Osteoblast (primary cell): ENCODE data around the gene DYNC1I1. TPM values are rescaled to one million over a fixed set of nuclear protein-coding genes. Genes with fewer than 3 reads are reported as not detected.

ENCODE experiments used
- DNase-seq: peaks from one replicate; pipeline ENCODE4 v3.0.0; 2011; ENCODE audit warnings: low spot score, mixed read lengths; ENCODE audit not compliant: insufficient read length; ENCODE audit errors: missing footprints
- H2AFZ ChIP-seq: 2 replicates; pipeline ENCODE4 v1.6.0; 2011; ENCODE audit warnings: mild to moderate bottlenecking, low read length
- H3K27ac ChIP-seq: 2 replicates; pipeline ENCODE4 v1.5.1; 2011; ENCODE audit warnings: mild to moderate bottlenecking, low read depth, low read length, moderate library complexity
- H3K27me3 ChIP-seq: 2 replicates; pipeline ENCODE4 v1.6.0; 2012; ENCODE audit warnings: mild to moderate bottlenecking, control low read depth, inconsistent platforms, low read length, moderate library complexity; ENCODE audit not compliant: insufficient read depth
- H3K36me3 ChIP-seq: 2 replicates; pipeline ENCODE4 v1.5.1; 2011; ENCODE audit warnings: mild to moderate bottlenecking, low read length, control low read depth, moderate library complexity; ENCODE audit not compliant: insufficient read depth
- H3K4me1 ChIP-seq: 2 replicates; pipeline ENCODE4 v1.5.1; 2011; ENCODE audit warnings: mild to moderate bottlenecking, low read length, control low read depth, moderate library complexity; ENCODE audit not compliant: insufficient read depth
- H3K4me2 ChIP-seq: 2 replicates; pipeline ENCODE4 v1.6.0; 2011; ENCODE audit warnings: mild to moderate bottlenecking, low read length; ENCODE audit not compliant: insufficient read depth
- H3K4me3 ChIP-seq: fragments of 200-600 bp; sonication (generic); 3 replicates; pipeline ENCODE4 v1.5.1; 2012; ENCODE audit warnings: mild to moderate bottlenecking, low read length, inconsistent platforms; ENCODE audit not compliant: insufficient read depth
- H3K79me2 ChIP-seq: 2 replicates; pipeline ENCODE4 v1.6.0; 2012; ENCODE audit warnings: mild to moderate bottlenecking, low read length, control low read depth, inconsistent platforms; ENCODE audit not compliant: insufficient read depth
- H3K9me3 ChIP-seq: 2 replicates; pipeline ENCODE4 v1.5.1; 2011; ENCODE audit warnings: low read depth, low read length, control low read depth
- H4K20me1 ChIP-seq: 2 replicates; pipeline ENCODE4 v1.6.0; 2012; ENCODE audit warnings: mild to moderate bottlenecking, low read length, control low read depth; ENCODE audit not compliant: insufficient read depth
- CTCF ChIP-seq: IDR thresholded peaks from 2 replicates; pipeline ENCODE4 v1.5.1; 2011; ENCODE audit warnings: mild to moderate bottlenecking, low read depth, low read length, moderate library complexity; ENCODE audit errors: extremely low read depth
- total RNA-seq: library from RNA; depleted of rRNA; stranded (reverse); fragments of >200 nt; gene quantifications from 2 replicates; pipeline ENCODE4 v1.2.3, GENCODE V29; 2012

Gene DYNC1I1
- total RNA-seq, 1 donor = 2.2 TPM

DNA sequence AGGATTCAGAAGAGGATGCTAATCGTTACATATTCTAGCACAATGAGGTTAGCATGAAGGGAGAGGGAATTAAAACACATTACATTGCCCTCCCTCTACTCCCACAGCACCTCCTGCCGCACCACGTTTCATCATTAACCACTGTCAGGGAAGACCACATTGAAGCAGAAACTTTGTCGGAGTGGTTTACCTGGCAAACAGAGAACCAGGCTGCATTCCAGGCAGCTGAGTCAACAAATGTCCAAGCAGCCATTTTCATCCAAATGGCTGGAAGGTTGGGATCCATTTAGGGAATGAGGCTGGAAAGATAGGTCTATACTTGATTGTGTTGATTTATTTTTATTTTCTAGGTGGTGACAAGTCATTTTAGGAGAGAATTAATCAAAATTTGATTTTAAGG is 273.6 kb downstream of the DYNC1I1 start:
- no peak for TF ChIP-seq CTCF
- no peak for DNase-seq
- no peaks in the 10 kb centered on the region for H3K27me3 ChIP-seq
- H3K36me3 ChIP-seq = no peaks in the 10 kb centered on the region
- no peaks in the 10 kb centered on the region for H4K20me1 ChIP-seq
- H3K4me2 ChIP-seq = no peak overlapping the region
- no peaks in the 10 kb centered on the region for H3K79me2 ChIP-seq
- H3K9me3 ChIP-seq = no peaks in the 10 kb centered on the region
- no peak overlapping the region for H3K27ac ChIP-seq
- no peak overlapping the region for H3K4me3 ChIP-seq
- no peak overlapping the region for H2AFZ ChIP-seq
- H3K4me1 ChIP-seq = no peaks in the 10 kb centered on the region

DNA sequence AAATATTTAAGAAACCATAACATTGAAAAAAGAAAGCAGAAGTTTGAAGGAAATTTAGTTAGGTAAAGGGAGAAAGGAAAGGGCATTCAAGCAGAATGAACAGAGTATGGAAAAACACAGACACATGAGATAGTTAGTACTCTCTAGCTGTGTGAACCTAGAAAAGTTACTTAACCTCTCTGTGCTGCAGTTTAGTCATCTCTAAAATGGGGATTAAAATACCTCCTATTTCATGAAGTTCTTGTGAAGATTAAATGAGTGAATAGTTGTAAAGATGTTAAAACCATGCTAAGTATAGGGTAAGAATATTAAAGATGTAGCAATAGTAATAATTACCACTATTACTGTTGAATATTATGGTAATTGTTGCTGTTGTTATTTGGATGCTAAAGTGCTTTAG is 279.9 kb downstream of the DYNC1I1 start:
- H4K20me1 ChIP-seq = no peaks in the 10 kb centered on the region
- TF ChIP-seq CTCF = no peak
- H3K4me3 ChIP-seq = no peak overlapping the region
- no peaks in the 10 kb centered on the region for H3K4me1 ChIP-seq
- no peak for DNase-seq
- no peaks in the 10 kb centered on the region for H3K79me2 ChIP-seq
- H2AFZ ChIP-seq = no peak overlapping the region
- no peaks in the 10 kb centered on the region for H3K27me3 ChIP-seq
- no peaks in the 10 kb centered on the region for H3K9me3 ChIP-seq
- no peak overlapping the region for H3K27ac ChIP-seq
- no peaks in the 10 kb centered on the region for H3K36me3 ChIP-seq
- no peak overlapping the region for H3K4me2 ChIP-seq

DNA sequence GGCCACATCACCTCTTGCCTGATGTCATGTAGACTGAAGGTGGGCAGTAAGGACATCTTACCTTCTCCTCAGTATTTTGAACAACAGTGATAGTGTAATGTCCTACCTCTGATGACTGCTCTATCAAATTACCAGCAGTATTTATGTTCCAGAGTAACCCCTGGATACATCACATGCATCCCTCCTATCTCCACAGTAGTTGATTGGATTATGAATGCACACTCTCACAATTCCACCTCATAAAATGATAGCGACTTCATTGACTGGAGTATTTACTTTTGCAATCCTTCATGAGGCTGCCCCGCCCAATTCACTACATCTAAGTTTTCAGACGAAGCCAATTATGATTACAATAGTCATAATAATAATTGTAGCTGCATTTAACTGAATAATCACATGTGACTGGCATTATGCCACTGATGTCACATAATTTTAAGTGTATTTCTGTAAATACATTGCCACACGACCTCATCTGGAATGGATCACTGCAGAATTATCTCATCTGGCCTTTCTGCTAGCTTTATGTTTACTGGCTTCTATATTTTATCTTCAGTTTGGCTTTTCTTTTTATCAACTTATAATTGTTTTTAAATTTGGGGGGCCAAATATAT is 280.6 kb downstream of the DYNC1I1 start:
- H3K4me3 ChIP-seq = no peak overlapping the region
- H3K4me1 ChIP-seq = no peaks in the 10 kb centered on the region
- no peaks in the 10 kb centered on the region for H3K27me3 ChIP-seq
- no peaks in the 10 kb centered on the region for H3K36me3 ChIP-seq
- H4K20me1 ChIP-seq = no peaks in the 10 kb centered on the region
- no peak overlapping the region for H2AFZ ChIP-seq
- H3K79me2 ChIP-seq = no peaks in the 10 kb centered on the region
- DNase-seq = no peak
- H3K27ac ChIP-seq = no peak overlapping the region
- no peak for TF ChIP-seq CTCF
- no peaks in the 10 kb centered on the region for H3K9me3 ChIP-seq
- no peak overlapping the region for H3K4me2 ChIP-seq

- H2AFZ ChIP-seq = no peak overlapping the region
- no peak for DNase-seq
- H3K27me3 ChIP-seq = no peaks in the 10 kb centered on the region
- H3K79me2 ChIP-seq = no peaks in the 10 kb centered on the region
- no peaks in the 10 kb centered on the region for H3K4me1 ChIP-seq
- H3K4me3 ChIP-seq = no peak overlapping the region
- TF ChIP-seq CTCF = no peak
- no peaks in the 10 kb centered on the region for H3K9me3 ChIP-seq
- no peaks in the 10 kb centered on the region for H4K20me1 ChIP-seq
- no peak overlapping the region for H3K27ac ChIP-seq
- no peak overlapping the region for H3K4me2 ChIP-seq
- H3K36me3 ChIP-seq = no peaks in the 10 kb centered on the region
These were observed 283.4 kb downstream of the DYNC1I1 start for GRCh38 chr7:96055717-96056116.
